Measurements from ENCODE around the gene FMC1.
A peak's percentile ranks its signal among the peaks of the same experiment; 100 is the strongest.

DNA sequence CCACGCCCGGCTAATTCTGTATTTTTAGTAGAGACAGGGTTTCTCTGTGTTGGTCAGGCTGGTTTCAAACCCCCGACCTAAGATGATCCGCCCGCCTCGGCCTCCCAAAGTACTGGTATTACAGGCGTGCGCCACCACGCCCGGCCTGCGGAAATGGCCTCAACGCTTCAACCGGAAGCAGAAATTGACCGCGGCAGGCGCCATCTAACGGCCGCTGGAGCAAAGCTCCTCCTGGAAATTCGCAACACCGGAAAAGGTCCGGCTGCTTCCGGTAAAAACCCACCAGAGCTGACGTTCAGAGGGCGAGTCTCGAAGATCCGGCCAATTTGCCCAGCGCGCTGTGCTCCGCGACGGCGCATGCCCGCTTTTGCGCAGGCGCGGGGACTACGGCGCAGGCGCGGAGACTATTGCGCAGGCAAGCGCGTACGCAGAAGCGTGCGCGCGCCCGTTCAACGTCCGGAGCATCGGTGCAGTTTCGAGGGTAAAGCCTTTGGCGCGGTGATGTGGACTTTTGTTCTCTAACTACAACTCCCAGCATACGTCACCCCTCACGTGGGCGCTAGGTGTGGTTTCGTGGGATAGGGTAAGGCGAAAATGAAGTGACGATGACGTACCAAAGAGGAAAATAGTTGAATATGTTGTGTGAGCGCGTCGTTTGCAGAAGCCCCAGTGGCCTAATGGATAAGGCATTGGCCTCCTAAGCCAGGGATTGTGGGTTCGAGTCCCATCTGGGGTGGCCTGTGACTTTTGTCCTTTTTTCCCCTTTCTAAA, 915 bp upstream of the FMC1 start:
- TF ChIP-seq POLR2A (IDR thresholded peaks at IDR 0.05), result peak in 1 of 2 donors; percentile 58
- TF ChIP-seq, protein P1, sequence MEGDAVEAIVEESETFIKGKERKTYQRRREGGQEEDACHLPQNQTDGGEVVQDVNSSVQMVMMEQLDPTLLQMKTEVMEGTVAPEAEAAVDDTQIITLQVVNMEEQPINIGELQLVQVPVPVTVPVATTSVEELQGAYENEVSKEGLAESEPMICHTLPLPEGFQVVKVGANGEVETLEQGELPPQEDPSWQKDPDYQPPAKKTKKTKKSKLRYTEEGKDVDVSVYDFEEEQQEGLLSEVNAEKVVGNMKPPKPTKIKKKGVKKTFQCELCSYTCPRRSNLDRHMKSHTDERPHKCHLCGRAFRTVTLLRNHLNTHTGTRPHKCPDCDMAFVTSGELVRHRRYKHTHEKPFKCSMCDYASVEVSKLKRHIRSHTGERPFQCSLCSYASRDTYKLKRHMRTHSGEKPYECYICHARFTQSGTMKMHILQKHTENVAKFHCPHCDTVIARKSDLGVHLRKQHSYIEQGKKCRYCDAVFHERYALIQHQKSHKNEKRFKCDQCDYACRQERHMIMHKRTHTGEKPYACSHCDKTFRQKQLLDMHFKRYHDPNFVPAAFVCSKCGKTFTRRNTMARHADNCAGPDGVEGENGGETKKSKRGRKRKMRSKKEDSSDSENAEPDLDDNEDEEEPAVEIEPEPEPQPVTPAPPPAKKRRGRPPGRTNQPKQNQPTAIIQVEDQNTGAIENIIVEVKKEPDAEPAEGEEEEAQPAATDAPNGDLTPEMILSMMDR (IDR thresholded peaks at IDR 0.05), result peak; percentile 23 to 89 (median 80)
- peak; percentile 66 for TF ChIP-seq POLR2AphosphoS5 (IDR thresholded peaks at IDR 0.05)

All from gastroesophageal sphincter (tissue), 3 donors.